Activated CD8-positive, alpha-beta memory T cell treated with anti-CD3 and anti-CD28 coated beads for 48 hours (primary cell): ENCODE data around the gene TBPL1.
"Not testable (repeated sequence)": the region's sequence is repeated elsewhere in the genome, so short reads cannot be mapped to it uniquely, and the experiment has no call there.

Experiments
- DNase-seq, 3 experiments: peaks; one replicate each; pipeline ENCODE4 v3.0.0-alpha.2; 2020; ENCODE audit warnings: low read depth in 2 of 3, low spot score in 2 of 3

The TBPL1 gene

DNA sequence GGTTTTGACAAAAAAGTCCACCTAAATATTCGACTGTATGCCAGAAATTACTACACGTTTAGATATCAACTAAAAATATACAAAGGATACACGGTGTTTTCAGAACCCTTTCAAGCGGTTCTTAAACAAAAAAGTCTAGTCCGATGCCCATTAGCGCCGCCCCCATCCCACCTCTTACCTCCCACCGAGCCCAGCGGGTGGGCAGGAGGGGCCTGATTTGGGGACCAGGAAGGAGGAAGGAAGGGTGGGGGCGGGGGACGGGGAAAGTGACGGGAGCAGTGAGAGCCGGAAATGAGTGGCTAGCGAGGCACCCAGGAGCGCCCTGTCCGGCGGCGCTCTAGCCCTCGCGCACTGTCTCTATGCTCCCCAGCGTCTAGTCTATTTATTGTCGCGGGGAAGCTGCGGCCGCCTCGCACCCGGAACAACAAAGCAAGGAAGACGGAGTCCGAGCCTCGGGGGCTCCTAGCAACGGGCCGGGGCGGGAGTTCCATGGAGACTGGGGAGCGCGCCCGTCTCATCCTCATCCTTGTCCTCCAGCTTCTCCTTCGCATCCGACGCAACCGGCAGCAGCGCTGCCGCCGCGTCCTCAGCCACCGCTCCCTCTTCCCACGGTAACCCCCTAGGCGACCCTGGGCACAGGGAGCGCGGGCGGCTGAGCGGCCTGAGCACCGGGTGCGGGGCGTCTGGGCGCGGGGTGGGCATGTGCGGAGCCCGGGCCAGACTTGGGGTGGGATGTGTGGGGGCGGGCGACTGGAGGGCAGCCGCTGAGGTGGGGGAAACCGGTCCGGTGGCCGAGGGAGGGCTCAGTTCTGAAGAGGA lies at the start of gene TBPL1:
Gene TBPL1 (plus strand): TSS at position 410 of the 819 bp plus-strand sequence. CDS start 26,902 bp downstream, outside the sequence.
- DNase-seq: peak; percentile 60 to 82 (median 80)

DNA sequence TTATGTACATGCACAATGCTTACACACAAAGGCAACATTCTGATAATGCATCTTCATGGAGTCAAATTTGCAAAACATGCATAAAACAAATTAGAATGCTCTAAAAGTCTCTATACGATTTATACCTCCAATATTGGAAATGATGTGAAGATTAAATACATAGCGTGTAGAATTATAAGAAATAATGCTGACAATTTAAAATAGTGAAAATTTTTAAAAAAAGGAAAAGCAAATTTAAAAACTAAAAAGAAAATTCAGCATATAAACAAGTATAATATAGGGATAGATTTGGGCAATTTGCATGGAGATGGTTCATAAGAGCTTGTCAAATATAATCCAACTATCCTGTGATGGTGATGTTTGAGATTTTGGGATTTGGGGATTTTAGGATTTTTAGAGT lies 49.2 kb upstream of the TBPL1 start:
- DNase-seq: no peak

DNA sequence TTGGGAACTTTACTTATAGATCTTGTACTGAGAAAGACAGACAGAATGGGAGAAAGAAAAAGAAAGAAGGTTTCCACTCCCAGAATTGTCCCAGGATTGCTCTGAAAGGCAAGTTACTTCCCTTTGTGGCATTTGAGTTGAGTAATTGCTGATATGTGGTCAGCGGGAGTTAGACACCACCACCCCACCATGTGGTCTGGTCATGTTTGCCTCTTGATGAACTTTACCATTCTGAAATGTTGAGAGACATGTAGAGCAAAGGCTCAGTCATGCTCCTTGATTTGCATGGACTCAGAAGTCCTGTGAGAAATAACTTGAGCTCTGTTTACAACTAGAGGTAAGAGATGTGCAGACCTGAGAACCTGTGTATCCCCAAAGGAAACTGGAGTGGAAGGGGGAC lies 47.0 kb upstream of the TBPL1 start:
- DNase-seq: no peak

DNA sequence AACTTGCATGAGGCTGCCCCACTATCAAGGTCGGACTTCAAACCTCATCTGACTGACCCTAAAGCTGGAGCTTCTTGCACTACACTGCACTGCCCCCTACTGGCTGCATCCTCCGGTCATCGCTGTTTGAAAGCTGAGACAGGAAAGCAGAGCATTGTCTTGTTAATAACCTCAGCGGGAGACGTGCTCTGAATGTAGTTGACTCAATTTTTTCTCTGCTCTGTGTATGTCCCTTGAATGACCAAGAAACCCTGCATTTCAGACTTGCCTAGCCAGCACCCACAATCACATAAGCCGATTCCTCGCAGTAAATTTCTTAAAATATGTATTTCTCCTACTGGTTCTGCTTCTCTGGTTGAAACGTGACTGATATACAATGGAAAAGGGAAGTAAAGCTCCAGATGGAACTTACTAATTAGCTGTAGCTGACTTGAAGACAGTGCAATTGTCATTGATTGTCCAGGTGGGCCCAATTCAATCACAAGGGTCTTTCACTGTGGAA lies 36.3 kb upstream of the TBPL1 start:
- DNase-seq: peak; percentile 39 to 77 (median 73)

DNA sequence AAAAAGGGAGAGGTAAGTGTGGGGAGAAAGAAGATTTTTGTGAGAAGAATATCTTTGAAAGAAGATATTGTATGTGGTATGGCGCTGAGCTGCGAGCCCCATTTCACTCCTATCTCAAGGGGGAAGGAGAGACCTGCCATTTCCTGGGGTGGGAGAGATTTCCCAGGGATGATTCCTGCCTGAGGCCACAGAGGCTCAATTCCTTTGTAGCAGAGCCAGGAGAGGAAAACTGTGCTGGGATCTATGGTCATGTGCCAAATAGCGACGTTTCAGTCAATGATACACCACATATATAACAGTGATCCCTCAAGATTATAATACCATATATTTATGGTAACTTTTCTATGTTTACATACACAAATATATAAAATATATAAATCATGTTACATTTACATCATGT lies 35.2 kb upstream of the TBPL1 start:
- no peak for DNase-seq

DNA sequence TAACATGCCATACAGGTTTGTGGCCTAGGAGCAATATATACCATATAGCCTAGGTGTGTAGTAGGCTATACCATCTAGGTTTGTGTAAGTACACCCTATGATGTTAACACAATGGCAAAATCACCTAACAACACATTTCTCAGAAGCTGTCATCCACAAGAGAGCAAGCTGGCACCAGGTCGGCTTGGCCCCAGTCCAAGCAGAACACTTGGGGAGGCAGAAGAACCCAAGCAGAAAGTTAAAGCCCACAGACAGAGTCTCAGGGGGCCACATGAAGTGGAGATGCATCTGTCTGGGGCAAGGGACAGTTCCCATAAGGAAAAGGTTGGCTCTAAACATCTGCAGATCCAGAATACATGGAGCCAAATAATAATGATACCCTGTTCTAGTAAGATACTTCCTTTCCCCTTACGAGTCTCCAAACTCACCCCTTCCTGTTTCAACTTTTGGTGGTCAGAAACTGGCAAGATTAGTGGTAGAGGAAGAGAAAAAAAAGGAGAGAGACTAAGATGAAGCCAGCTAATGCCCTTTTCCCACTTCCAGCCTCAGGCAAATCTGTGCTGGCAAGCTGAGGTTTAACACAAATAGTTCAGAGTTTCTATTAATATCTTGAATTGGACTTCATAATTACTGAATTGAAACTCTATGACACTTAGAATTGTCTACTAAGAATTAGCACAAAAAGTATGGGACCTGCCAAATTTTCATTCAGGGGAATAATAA lies 34.7 kb upstream of the TBPL1 start:
- no peak for DNase-seq

DNA sequence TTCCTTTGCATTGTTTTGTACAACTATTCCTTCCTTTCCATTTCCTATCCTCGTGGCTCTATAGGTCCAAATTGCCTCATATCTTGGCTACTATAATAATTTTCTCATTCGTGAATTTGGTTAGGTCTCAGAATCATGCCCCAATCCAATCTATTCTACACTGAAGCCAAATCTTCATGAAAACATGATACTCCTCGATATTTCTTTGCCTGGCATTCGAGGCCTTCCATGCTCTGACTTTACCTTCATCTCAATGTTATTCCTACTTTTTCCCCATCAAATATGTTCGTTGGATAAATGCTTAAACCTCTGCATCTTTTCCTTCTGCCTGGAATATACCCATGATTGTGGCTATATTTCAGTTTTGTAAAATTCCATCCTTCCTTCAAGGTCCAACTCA lies 33.7 kb upstream of the TBPL1 start:
- DNase-seq: no peak

DNA sequence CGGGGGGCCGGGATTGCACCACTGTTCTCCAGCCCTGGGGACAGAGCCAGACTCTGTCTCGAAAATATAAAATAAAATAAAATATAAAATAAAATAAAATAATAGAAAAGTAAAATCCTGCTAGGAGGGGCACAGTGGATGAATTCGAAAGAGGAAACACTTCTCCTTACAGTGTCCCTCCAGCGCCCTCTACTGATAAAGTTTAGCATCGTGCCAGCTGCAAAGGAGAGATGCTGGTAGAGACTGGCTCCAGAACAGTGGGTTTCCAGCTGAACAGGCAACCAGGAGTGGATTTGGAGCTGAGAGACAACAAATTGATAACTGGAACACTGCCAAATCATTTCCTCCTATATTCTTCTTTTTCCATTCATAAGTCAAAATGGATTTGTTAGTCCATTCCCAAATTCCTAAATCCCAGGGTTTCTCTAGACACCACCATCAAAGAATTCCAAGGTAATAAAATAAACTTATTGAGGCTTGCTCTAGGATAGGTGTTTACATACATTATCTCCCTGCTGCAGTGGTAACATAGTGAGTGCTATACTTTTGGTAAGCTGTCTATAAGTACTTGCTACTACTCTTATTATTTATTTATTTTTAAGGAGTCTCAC lies 31.7 kb upstream of the TBPL1 start:
- DNase-seq: peak; percentile 31 to 50 (median 35)

DNA sequence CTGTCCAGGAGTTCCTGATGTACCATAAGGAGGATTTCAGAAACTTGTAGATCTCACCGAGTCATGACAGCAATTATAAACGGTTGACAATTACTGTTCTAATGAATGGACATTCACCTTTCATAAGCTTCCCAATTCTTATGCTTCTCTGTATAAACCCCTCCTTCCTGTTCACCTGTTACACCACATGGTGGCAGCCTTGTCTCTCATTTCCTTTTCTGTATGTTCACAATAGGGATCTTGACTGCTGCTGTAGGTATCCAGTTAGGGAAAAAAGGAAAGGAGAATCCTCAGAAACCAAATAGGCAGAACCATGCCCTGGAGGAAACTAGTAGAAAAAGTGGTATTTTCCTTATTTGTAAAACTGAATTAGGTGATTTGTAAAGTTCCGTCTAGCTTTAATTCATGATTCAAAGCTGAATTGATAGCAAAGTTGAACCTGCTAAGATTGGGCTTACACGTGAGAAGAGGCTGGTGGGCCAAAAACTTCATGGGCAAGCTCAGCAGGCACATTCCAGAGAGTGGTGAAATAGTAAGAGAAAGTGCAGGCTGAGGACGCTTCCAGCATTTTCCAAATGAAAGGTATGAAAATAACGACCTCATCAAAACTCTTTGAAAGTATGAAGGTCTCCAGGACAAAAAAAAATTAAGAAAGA lies 29.0 kb upstream of the TBPL1 start:
- no peak for DNase-seq

DNA sequence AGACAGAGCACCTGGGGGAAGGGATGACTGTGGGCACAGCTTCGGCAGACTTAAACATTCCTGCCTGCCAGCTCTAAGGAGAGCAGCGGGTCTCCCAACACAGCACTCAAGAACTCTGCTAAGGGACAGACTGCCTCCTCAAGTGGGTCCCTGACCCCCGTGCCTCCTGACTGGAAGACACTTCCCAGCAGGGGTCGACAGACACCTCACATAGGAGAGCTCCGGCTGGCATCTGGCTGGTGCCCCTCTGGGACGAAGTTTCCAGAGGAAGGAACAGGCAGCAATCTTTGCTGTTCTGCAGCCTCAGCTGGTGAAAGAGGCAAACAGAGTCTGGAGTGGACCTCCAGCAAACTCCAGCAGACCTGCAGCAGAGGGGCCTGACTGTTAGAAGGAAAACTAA lies 21.8 kb upstream of the TBPL1 start:
- not testable (repeated sequence) for DNase-seq

DNA sequence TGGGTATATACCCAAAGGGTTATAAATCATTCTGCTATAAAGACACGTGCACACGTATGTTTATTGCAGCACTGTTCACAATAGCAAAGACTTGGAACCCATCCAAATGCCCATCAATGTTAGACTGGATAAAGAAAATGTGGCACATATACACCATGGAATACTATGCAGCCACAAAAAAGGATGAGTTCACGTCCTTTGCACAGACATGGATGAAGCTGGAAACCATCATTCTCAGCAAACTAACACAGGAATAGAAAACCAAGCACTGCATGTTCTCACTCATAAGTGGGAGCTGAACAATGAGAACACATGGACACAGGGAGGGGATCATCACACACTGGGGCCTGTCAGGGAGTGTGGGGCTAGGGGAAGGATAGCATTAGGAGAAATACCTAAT lies 16.7 kb upstream of the TBPL1 start:
- not testable (repeated sequence) for DNase-seq

DNA sequence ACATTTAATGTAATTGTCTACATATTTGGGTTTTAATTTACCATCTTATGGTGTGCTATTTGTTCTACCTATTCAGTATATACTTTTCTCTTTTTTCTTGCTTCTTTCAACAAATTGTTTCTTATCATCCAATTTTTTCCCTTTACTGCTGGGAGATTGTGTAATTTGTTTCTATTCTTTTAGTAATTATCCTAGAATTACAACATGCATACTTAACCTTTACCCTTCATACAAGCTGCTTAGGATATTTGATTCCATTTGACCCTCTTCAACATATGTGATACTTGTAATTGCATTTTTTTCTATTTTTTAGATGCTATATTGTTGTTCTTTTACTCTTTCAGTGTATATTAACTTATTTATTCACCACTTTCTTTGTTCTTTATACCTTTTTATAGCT lies 15.1 kb upstream of the TBPL1 start:
- DNase-seq: no peak

DNA sequence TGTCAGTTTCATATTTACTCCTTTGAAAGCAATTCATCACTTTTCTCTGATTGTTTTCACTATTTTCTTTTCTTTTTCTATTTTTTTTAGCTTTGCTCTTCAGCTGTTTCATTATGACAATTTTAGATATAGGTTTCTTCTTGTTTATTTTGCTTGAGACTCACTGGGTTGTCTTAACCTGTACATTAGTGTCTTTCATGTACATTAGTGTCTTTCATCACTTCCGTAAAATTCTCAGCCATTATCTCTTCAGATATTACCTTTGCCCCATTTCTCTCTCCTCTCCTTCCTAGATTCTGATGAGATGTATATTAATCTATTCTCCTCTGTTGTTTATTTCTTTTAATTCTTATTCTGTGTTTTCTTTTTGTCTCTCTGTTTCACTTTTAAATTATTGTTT lies 14.5 kb upstream of the TBPL1 start:
- DNase-seq: no peak

DNA sequence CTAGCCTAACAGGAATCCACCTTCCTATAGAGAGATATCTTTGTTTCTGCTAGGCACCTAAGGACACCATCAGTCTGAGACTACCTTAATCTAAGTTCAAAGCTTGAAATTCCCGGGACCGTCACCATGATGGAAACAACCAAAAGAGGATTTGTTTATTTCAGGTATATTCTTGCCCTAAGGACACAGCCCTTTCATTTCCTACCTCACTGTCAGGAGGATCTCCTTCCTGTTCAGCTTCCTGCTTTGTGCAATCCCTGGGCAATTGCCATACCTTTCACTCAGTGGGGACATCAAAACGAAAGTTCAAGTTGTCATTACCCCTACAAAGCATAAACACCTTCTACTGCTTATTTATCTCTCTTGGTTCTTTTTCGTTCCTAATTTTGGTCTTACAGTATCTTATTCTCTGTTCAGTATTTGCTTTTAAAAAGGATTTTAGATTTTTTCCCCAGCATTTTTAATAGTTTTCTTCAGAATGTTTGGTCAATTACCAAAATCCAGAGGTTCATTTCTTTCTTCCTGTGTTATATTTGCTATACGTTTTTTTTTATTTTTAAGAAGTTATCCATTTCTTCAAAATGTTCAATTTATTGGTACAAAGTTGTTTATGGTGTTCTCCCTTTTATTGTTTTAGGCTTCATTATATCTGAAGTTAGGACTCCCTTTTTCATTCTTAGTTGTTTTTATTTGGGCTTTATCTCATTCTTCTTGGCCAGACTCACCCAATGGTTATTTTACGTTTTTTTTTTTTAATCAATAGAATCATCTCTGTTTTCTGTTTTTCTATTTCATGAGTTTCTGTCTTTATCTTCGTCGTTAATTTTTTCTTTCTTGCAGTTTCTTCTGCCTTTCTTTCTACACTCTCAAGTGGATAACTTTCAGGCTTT lies 13.0 kb upstream of the TBPL1 start:
- no peak for DNase-seq

DNA sequence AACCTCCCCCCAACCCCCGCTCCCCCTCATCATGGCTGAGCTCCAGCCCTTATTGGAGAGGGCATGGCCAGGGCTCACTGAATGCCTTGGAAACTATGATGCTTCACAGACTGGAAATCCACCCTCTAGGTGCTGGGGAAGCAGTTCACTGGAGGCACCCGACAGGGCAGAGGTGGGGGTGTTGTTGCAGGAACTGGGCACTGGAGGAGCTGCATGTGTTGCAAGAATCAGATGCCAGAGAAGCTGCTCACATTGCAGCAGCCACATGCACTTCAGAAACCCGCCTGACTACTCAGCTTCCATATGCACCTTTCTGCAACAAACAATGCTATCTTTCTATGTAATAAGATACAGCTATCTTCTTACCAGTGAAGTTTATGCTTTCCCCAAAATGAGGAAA lies 7.9 kb upstream of the TBPL1 start:
- no peak for DNase-seq

DNA sequence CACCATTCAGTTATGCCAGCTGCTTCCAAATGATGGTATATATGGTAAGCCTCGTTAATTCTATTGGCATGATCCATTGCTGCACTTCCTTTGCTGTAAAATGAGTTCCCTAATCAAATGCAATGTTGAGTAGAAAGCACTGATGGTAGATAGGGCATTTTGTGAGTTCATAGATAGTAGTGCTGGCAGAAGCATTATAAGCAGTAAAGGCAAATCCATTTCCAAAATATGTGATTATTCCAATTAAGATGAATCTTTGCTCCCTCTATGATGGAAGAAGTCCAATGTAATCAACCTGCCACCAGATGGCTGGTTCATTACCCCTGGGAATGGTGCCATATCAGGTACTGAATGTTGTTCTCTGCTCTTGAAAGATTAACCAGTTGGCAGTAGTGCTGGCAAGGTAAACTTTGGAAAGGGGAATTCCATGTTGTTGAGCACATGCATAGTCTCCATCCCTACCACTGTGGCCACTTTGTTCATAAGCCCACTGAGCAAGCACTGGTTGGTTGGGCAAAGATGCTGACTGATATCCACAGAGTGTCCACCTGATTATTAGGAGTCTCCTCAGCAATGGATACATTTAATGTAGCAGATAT lies 5.6 kb upstream of the TBPL1 start:
- DNase-seq: no peak

DNA sequence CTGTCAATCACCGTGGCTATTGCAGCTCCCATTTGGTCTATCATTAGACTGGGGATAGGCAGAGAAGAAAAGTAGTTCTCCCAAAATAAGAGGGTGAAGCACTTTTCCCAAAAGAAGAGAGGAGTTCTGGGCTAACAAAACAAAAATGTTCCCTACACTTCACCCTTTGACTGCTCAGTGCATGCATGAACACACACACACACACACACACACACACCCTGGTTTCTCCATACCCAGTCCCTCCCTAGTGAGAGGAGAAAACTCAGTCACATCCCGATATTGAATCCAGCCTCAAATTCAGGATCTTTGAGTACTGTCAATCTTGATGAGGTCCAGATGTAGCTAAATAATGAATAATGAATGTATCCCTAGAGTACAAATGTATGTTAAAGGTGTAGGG lies 4.6 kb upstream of the TBPL1 start:
- DNase-seq: no peak

DNA sequence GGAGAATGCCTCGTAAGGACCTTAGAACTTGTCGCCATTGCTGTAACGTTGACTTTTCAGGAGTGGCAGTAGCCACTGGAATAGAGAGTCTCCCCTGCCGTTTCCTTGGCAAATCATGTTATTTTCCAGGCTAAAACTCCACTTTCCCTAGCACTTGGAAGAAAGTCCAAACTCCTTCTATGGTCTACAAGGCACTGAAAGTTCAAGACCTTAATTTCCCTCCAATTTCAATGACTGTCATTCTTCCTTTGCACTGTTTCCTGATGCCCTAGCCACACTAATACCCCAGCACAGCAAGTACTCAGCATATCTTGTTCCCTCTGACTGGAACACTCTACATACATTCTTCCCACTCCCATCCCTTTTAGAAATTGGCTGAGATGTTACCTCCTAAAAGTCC lies 1.8 kb upstream of the TBPL1 start:
- DNase-seq: no peak

DNA sequence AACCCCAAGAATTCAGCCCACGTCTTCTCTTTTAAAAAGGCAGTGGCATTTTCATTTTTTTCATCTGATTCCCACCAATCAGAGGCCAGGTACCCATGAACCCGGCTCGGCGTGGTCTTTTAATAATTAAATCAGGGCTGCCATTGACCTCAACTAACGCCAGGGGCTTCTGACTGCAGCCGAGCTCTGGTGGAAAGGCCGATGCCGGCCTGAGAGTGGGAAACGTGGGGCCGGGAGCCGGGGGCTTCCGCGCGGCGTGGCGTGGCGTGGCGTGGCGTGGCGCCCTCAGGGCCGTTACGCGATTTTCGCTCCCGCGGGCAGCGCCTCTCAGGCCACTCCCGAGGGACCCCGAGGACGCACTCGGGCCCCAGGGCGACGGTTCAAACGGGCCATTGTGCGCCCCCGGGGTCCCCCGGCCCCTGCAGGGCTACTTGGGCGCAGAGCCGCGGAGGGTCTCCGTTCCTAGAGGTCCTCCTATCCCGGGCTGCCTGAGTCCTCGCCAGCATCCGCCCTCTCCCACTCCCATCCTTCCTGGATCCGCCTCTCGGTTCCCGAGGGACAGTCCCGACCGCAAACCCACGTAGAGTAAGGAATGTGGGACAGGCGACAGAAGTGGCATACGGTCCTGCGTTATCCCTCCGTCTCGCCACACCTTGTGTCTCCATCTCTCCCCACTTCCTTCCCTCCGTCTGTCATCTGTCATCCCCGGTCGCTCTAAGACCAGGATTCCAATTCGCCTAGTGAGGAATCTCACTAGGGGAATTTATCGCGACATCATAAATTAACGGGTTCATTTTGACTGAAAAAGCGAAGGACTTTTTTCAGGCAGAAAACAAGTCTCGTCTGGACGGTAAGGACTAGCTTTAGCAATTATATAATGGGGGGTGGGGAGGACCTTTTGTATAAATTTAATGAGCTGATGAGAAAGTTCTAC lies 876 bp upstream of the TBPL1 start:
- peak; percentile 11 to 33 (median 23) for DNase-seq
